Stimulated activated naive CD4-positive, alpha-beta T cell (primary cell): ENCODE results near the gene CERS3.
A peak's percentile ranks its signal among the peaks of the same experiment; 100 is the strongest.

ENCODE experiments used
- DNase-seq, 6 experiments: peaks; one replicate each; lab custom pipeline; 2025; lab: John Stamatoyannopoulos, UW

The CERS3 gene

GRCh38 chr15:100528833-100529428, at the start of gene CERS3:
CERS3 (minus strand) TSS chr15:100528950; CDS start chr15:100501849, 27,101 bp downstream.
- DNase-seq: no peak

GRCh38 chr15:100573526-100573925, 44.8 kb upstream of the CERS3 start:
- no peak for DNase-seq

GRCh38 chr15:100572362-100572983, 43.7 kb upstream of the CERS3 start:
- DNase-seq: peak in 3 of 6 experiments; percentile 0 to 55 (median 35)

GRCh38 chr15:100571592-100572167, 42.9 kb upstream of the CERS3 start:
- DNase-seq: peak in 2 of 6 experiments; percentile 30 to 45

GRCh38 chr15:100570735-100571313, 42.1 kb upstream of the CERS3 start:
- no peak for DNase-seq

- no peak for DNase-seq
These were observed 41.5 kb upstream of the CERS3 start for GRCh38 chr15:100570275-100570674.

GRCh38 chr15:100569391-100569790, 40.6 kb upstream of the CERS3 start:
- no peak for DNase-seq

GRCh38 chr15:100566850-100567628, 38.3 kb upstream of the CERS3 start:
- no peak for DNase-seq

GRCh38 chr15:100565591-100565990, 36.8 kb upstream of the CERS3 start:
- DNase-seq: no peak

- DNase-seq: no peak
These were observed 31.6 kb upstream of the CERS3 start for GRCh38 chr15:100560323-100560722.

- DNase-seq: no peak
These were observed 30.6 kb upstream of the CERS3 start for GRCh38 chr15:100559330-100559729.

- no peak for DNase-seq
These were observed 30.1 kb upstream of the CERS3 start for GRCh38 chr15:100558771-100559254.

- DNase-seq: no peak
These were observed 24.7 kb upstream of the CERS3 start for GRCh38 chr15:100553468-100553867.

- DNase-seq: no peak
These were observed 19.2 kb upstream of the CERS3 start for GRCh38 chr15:100547961-100548360.

- DNase-seq: no peak
These were observed 16.2 kb upstream of the CERS3 start for GRCh38 chr15:100544946-100545345.

GRCh38 chr15:100544338-100544841, 15.6 kb upstream of the CERS3 start:
- no peak for DNase-seq

GRCh38 chr15:100542290-100542689, 13.5 kb upstream of the CERS3 start:
- no peak for DNase-seq

GRCh38 chr15:100537331-100537730, 8.6 kb upstream of the CERS3 start:
- DNase-seq: no peak

GRCh38 chr15:100536733-100537132, 8.0 kb upstream of the CERS3 start:
- DNase-seq: no peak

GRCh38 chr15:100533886-100534285, 5.1 kb upstream of the CERS3 start:
- no peak for DNase-seq

GRCh38 chr15:100531823-100532327, 3.1 kb upstream of the CERS3 start:
- no peak for DNase-seq

- no peak for DNase-seq
These were observed 2.5 kb upstream of the CERS3 start for GRCh38 chr15:100531204-100531603.
